ENCODE data around the gene IQGAP1. TPM values are rescaled to one million over a fixed set of nuclear protein-coding genes. Genes with fewer than 3 reads are reported as not detected.
"Not testable (repeated sequence)": the region's sequence is repeated elsewhere in the genome, so short reads cannot be mapped to it uniquely, and the experiment has no call there.

Gene IQGAP1
- total RNA-seq, 1 donor from 2014 or later, result 171 TPM

DNA sequence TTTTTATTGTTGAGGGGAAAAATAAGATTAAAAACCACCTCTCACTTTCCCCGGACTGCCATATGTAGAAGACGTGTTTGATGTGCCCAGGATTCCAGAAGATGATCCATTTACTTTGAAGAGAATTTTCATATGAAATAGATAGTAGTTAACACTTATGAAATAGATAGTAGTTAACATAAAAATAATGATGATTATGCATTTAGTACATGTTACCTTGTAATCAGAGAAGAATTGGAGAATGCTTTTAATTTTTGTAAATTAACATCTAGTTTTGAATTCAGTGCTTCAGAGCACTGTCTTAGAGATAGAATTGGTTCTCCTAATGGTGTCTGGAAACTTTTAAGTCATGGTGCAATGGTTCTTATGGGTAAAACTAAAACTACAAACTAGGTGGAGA, 95.6 kb downstream of the IQGAP1 start:
- DNase-seq, result no peak

DNA sequence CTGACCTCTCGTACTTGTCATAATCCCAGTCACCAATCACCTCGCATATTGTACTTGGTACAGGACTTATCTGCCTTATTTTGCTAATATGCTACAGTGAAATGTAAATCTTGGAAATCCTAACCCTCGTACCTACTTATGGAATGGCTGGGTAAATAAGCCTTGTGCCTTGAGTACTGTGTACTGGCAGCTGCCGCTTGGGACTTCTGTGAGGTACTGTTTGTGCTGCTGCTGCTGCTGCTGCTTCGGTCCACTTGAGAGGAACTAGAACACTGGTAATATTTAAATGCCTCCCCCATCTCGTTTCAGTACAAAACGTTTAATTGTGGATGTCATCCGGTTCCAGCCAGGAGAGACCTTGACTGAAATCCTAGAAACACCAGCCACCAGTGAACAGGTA, 99.1 kb downstream of the IQGAP1 start:
- no peak for DNase-seq

DNA sequence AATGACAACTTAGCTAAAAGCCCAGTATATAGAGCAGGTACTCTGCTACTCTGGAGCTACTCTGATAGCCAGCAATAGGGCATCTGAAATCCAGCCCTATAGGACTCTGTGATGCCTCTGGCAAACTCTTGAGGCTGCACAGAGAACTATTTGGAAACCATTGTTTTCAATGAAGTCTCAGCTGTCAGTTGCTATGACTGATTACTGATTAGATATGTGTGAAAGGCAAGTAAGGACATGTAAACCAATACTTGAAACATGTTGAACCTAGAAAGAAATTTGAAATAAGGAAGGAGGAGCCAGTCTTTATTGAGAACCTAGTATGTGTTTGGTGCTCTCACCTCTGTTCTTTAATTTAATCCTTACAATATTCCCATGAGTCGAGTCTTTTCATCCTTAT, 101.5 kb downstream of the IQGAP1 start:
- DNase-seq, result no peak

DNA sequence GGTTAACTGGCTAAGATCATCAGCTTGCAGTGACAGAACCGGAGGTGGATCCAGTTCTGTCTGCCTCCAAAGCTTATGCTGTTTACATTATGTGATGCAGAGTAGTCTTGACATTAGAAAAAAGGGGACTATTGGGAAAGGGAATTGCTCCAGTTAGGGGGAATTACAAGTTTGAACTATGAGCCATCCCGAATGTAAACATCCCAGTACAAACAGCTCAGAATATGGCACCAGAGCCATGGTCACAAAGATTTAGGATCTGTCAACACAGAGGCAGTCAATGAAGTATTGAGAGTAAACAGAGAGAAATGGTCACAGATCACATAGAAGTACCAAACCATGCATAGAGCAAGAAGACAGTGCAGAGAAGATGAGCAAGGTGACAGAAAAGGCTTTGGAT, 101.9 kb downstream of the IQGAP1 start:
- no peak for DNase-seq

DNA sequence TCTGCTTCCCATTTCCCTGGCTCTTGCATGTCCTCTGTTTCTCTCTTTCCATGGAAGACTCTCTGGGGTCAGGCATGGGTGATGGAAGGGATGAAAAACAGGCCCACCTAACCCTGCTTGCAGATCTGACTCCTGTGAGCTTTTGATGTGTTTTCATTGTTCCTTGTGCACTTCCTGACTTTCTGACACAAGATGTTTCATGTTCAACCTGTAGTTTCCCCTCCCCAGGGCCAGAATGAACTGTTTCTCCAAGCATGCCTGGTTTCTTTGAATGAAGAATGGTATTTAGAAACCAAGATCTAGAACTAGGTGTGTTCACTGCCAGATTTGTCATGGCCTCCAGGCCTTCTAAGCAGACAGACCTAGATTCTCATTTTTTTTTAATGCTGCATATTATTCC, 105.6 kb downstream of the IQGAP1 start:
- no peak for DNase-seq

DNA sequence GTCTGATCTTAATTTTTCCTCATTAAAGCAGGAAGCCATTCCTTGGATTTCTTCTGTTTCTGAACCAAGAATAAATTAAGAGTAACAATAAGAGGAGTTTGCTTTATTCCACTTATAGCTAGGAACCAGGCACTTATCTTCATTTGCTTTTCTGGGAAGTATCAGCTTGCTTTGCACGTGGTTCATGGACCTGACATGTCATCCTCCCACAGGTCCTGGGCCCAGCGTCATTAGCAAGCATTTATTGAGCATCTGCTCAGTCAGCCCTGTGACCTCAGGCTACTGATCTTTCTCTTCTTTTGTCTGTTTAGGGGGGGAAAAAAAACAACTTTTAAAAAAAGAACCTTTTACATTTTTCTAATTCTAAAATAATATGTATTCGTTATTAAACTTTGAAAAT, 107.0 kb downstream of the IQGAP1 start:
- DNase-seq, result no peak

DNA sequence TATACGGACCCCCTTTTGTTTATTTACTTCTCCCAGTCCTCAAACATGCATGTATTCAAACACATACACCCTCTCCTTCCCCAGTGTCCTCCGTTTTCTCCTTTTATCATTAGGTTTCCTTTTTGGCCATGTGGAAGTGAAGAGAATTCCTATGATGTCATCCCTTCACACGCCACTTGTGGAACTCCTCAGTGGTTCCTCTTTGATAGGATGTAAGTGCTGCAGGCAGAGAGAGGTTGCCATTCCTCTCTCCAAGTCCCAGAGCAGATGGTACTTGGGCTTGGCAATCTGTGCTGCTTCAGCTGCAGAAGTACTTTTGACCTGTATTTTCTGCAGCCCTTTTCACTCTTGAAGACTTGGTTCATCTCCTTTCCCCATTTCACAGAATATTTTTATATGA, 108.7 kb downstream of the IQGAP1 start:
- DNase-seq, result peak; percentile 18

DNA sequence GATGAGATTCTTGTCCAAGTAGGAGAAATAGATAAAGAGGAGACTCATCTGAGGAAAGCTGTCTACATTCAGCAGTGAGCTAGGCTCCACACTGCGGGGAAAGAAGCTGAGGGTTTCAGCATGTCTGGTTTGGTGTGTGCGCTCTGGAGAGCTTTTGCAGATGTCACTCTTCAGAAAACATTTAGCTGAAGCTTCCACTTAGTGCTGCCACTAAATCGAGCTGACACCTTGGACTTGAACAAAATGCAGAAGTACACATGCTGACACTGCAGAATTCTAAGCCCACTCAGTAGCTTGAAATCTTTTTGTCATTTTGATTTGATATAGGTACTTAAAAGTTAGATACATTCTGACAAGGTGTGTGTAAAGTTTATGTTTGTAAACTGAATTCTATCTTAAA, 109.3 kb downstream of the IQGAP1 start:
- no peak for DNase-seq

DNA sequence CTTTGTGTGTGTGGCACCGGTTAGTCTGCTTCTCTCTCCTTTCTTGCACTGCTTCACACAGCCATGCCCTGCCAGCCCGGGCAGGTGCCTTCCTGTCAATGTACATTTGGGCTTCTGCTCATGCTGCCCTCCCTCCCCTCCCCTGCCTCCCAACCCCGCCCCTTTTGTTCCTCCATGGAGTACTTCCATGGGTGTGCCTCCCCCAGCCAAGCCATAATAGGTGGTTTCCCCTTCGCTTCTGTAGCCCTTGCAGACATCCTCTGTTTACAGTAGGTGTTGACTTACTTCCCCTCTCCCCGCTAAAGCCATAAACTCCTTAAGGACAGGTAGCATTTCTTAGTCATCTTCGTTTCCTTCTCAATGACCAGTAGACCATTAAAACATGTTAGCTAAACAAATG, 109.9 kb downstream of the IQGAP1 start:
- DNase-seq, result peak; percentile 39

DNA sequence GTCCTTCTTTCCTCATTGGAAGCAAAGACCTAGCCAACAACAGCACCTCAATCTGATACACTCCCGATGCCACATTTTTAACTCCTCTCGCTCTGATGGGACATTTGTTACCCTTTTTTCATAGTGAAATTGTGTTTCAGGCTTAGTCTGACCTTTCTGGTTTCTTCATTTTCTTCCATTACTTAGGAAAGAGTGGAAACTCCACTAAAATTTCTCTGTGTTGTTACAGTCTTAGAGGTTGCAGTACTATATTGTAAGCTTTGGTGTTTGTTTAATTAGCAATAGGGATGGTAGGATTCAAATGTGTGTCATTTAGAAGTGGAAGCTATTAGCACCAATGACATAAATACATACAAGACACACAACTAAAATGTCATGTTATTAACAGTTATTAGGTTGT, 112.1 kb downstream of the IQGAP1 start:
- no peak for DNase-seq

DNA sequence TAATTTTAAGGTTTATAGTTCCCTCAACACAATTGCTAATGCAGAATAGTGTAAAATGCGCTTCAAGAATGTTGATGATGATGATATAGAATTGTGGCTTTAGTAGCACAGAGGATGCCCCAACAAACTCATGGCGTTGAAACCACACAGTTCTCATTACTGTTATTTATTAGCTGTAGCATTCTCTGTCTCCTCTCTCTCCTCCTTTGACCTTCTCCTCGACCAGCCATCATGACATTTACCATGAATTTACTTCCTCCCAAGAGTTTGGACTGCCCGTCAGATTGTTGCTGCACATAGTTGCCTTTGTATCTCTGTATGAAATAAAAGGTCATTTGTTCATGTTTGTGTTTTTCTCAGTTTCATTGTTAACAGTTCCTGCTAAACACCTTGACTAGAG, 113.9 kb downstream of the IQGAP1 start:
- no peak for DNase-seq

DNA sequence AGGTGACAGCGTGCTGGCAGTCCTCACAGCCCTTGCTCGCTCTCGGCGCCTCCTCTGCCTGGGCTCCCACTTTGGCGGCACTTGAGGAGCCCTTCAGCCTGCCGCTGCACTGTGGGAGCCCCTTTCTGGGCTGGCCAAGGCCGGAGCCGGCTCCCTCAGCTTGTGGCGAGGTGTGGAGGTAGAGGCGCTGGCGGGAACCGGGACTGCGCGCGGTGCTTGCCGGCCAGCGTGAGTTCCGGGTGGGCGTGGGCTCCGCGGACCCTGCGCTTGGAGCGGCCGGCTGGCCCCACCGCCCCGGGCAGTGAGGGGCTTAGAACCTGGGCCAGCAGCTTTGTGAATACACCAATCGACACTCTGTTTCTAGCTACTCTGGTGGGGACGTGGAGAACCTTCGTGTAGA, 122.7 kb downstream of the IQGAP1 start:
- not testable (repeated sequence) for DNase-seq

DNA sequence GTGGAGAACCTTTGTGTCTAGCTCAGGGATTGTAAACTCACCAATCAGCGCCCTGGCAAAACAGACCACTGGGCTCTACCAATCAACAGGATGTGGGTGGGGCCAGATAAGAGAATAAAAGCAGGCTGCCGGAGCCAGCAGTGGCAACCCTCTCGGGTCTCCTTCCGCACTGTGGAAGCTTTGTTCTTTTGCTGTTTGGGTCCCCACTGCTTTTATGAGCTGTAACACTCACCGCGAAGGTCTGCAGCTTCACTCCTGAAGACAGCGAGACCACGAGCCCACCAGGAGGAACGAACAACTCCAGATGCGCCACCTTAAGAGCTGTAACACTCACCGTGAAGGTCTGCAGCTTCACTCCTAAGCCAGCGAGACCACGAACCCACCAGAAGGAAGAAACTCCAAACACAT, 123.2 kb downstream of the IQGAP1 start:
- not testable (repeated sequence) for DNase-seq

DNA sequence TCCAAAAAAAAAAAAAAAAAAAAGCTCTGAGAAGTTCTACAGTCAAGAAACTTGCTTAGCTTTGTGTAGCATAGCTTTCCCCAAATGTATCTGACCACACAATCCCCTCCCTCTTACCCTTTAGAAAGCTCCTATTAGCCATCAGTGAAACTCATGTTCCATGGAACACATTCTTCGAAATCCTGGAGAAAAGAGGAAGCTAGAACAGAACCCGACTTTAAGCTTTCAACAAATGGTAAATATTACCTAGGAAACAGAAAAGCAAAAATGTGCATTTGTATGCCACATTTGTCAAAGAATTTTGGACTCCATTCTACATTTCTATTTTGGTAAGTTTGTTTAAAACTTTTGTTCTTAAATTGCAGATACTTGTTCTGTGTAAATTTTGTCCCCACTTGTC, 124.2 kb downstream of the IQGAP1 start:
- DNase-seq, result no peak

DNA sequence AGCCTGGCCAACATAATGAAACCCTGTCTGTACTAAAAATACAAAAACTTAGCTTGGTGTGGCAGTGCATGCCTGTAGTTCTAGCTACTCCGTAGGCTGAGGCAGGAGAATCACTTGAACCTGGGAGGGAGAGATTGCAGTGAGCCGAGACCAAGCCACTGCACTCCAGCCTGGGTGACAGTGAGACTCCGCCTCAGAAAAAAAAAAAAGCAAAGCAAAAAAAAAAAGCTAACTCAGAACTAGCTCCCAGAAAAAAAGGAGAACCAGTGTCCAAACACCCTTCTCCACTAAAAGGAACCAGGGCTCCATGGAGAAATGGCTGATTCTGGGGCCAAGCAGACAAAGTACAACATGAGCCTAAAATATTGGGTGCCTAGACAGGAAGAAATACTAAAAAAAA, 124.9 kb downstream of the IQGAP1 start:
- DNase-seq, result no peak

DNA sequence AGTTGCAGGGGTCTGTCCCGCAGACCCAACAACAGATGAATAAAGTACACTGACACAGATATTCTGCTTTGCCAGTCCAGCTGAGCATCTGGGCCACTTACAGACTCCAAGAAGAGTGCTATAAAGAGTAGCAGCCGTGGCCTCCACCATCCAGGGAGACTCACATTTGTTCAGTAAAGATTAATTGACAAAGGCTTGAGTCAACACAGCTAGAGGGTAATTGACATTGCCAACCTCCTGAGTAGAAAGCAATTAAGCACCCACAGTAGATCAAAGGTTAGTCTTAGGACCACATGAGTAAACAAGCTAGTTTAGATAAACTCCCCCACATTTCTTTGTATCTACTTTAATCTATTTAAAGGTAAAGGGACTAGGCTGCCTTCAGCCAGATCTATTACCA, 125.4 kb downstream of the IQGAP1 start:
- DNase-seq, result no peak

DNA sequence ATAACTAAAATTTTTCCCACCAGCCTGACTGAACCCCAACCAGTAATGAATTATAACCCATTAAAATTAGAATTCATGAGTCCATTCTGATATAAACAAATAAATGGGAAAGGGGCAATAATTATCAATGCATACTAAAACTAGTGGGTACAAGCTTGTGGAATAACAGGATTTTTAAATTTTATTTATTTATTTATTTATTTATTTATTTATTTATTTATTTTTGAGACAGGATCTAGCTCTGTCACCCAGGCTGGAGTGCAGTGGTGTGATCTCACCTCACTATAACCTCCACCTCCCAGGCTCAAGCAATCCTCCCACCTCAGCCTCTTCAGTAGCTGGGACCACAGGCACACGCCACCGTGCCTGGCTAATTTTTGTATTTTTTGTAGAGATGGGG, 125.9 kb downstream of the IQGAP1 start:
- DNase-seq, result not testable (repeated sequence)

DNA sequence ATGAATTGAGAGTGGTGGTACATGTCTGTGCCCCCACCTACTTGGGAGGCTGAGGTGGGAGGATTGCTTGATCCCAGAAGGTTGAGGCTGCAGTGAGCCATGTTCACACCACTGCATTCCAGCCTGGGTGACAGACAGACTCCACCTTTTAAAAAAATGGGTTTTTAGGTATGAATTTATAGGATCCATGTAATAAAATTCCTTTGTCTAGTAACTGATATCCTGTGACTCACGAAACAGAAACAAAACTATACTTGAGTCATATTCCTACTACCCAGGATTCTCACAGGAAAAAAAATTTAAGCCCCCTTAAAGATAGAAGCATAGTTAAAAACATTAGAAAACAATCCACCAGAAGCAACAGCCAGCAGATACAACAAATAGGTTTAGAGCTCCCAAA, 131.6 kb downstream of the IQGAP1 start:
- no peak for DNase-seq

DNA sequence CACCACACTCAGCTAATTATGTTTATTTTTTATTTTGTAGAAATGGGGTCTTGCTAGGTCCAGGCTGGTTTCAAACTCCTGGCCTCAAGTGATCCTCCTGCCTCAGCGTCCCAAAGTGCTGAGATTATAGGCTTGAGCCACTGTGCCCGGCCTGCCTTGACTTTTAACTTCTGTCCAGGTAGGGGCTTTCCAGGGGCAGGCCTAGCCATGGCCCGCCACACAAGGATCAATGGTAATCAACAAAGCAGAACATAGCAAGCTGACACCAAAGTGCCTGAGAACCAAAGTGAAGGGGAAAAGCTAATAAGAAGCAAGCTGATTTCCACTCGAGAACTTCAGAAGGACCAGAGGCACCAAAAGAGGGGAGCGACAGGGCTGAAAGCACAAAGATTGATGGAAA, 132.3 kb downstream of the IQGAP1 start:
- no peak for DNase-seq

DNA sequence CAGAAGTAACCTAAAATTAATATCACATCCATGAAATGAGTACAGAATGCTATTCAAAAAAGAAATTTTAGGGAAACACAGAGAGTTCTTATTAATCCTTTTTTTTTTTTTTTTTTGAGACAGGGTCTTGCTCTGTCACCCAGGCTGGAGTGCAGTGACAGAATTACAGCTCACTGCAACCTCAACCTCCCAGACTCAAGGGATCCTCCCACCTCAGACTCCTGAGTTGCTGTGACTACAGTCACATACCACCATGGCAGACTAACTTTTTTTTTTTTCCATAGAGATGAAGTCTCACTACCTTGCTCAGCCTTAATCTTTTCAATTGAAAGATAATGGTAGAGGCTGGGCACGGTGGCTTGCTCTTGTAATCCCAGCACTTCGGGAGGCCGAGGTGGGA, 135.3 kb downstream of the IQGAP1 start:
- no peak for DNase-seq

DNA sequence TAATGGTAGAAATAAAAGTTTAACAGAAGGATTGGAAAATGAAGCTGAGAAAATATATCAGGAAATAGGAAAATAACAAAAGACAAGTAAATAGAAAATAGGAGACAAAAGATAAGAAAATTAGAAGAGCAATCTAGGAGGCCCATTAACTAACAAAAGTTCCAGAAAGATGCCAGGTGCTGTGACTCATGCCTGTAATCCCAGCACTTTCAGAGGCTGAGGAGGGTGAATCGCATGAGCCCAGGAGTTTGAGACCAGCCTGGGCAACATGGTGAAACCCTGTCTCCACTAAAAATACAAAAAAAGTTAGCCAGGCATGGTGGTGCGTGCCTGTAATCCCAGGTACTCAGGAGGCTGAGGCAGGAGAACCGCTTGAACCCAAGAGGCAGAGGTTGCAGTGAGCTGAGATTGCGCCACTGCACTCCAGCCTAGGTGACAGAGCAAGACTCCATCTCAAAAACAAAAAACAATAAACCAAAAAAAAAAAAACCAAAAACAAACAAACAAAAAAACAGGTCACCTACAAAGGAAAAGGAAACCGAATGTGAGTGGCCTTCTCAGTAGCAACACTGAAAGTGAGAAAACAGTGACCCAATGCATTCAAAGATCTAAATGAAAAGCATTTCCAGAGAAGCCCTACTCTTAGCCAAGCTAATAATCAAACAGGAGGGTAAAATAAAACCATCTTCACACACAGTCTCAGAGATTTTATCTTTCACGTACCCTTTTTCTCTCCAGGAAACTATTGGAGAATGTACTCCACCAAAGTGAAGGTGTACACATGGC, 136.2 kb downstream of the IQGAP1 start:
- not testable (repeated sequence) for DNase-seq

DNA sequence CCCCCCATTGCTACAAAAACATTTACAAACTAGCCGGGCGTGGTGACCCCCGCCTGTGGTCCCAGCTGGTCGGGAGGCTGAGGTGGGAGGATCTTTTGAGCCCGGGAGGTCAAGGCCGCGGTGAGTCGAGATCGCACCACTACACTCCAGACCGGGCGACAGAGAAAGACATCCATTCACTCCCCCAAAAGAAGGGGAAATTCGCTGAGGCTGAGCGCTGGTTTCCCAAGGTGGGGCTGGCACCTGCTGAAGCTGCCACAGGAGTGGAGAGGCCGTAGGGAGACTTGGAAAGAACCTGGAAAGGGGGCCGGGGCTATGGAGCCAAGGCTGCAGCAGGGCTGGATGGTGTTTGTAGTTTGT, 140.9 kb downstream of the IQGAP1 start:
- DNase-seq, result no peak

DNA sequence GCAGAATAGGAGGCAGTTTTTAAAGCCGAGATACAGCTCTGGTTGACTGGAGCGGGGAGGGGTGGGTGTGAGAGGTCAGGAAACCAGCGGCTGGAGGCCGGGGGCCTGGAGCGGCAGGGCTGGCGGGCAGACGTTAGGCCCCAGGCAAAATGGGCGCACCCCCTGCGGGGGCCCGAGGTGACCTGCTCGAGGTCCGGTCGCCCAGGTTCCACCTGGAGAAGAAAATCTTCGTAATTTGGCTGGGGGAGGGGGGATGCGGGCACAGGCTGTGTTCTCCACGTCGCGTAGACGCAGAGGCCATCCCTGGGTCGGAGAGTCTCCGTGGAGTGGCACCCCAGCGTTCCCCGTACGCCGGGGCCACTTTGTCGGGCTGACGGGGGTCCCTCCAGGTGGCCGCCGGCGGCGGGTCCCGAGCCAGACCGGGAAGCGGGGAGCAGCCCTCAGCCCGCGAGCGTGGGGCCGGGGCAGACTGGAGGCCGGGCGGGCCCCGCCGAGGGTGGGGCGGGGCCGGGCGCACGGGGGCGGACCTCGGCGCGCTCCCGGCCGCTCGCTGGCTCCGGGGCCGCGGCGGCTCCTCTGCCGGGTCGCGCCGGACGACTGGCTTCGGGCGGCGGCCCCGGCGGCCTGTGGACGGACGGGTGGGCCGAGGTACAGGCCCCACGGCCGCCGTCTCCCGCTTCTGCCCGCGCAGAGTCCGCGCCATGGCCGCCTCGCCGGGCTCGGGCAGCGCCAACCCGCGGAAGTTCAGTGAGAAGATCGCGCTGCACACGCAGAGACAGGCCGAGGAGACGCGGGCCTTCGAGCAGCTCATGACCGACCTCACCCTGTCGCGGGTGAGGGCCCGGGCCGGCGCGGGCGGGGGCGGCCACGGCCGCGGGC, 141.6 kb downstream of the IQGAP1 start, which contains the start of gene CRTC3:
Gene CRTC3, plus strand, starts transcription at position 553 of the 879 bp plus-strand sequence. Its CDS starts 149 bp downstream, at position 702.
- peak; percentile 70 for DNase-seq
